Ovary (tissue), 3 donors: ENCODE data around the gene CDK8.

Experiments used
- EP300 ChIP-seq: sonication (generic); formaldehyde crosslinking; IDR thresholded peaks from one replicate; pipeline ENCODE4 v1.6.1; 2017; ENCODE audit warnings: antibody characterized with exemption
- POLR2A ChIP-seq: fragments of 450-650 bp; IDR thresholded peaks from one replicate; pipeline ENCODE4 v1.6.1; 2017; ENCODE audit warnings: antibody characterized with exemption, mild to moderate bottlenecking, moderate library complexity
- TF ChIP-seq, protein P1 (sequence below), 3 donors: fragments of 450-650 bp in 2 of 3; fragments of 200-600 bp in 1 of 3; IDR thresholded peaks; one replicate each; pipeline versions ENCODE4 v1.5.1 to v1.8.0; 2016 to 2022; ENCODE audit warnings: antibody characterized with exemption in 3 of 3, mild to moderate bottlenecking in 1 of 3
- donor health status: DM: no; HTN: no; CAD: no.

DNA sequence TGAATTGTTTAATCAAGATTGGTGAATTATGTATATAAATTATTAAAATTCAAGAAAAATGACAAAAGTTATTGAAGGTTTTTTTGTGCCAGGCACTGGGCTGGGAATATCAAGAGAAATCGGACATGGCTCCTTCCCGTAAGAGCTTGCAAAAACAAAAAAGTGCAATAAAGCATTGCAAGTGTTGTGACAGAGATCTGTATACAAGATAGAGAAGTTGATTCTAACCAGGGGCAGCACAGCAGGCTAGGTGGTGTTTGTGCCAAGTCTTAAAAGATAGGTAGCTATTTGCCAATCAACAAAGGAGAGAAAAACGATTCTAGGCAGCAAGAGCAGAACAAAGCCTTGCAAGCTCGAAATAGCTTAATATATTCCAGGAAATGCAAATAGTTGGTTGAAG, 179.8 kb downstream of the CDK8 start:
- TF ChIP-seq, protein P1, sequence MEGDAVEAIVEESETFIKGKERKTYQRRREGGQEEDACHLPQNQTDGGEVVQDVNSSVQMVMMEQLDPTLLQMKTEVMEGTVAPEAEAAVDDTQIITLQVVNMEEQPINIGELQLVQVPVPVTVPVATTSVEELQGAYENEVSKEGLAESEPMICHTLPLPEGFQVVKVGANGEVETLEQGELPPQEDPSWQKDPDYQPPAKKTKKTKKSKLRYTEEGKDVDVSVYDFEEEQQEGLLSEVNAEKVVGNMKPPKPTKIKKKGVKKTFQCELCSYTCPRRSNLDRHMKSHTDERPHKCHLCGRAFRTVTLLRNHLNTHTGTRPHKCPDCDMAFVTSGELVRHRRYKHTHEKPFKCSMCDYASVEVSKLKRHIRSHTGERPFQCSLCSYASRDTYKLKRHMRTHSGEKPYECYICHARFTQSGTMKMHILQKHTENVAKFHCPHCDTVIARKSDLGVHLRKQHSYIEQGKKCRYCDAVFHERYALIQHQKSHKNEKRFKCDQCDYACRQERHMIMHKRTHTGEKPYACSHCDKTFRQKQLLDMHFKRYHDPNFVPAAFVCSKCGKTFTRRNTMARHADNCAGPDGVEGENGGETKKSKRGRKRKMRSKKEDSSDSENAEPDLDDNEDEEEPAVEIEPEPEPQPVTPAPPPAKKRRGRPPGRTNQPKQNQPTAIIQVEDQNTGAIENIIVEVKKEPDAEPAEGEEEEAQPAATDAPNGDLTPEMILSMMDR (IDR thresholded peaks at IDR 0.05), result no peak
- TF ChIP-seq POLR2A, result no peak
- TF ChIP-seq EP300, result no peak
